GM23338 (cell line): ENCODE data around the gene XRCC6.

Experiments used
- CREB1 ChIP-seq: fragments of 250-450 bp; sonication (Bioruptor Pico); IDR thresholded peaks from 2 replicates; pipeline ENCODE4 v1.5.0; 2020; ENCODE audit warnings: low read depth, mild to moderate bottlenecking, moderate library complexity
- EZH2 ChIP-seq: fragments of 200-600 bp; sonication (generic); IDR thresholded peaks from one replicate; pipeline ENCODE4 v1.8.0; 2017; ENCODE audit warnings: antibody characterized with exemption, mild to moderate bottlenecking, low read depth; ENCODE audit not compliant: unreplicated experiment
- EZH2phosphoT487 ChIP-seq: fragments of 200-600 bp; sonication (generic); IDR thresholded peaks from one replicate; pipeline ENCODE4 v1.8.1; 2018; ENCODE audit warnings: antibody characterized with exemption; ENCODE audit not compliant: unreplicated experiment
- JUNB ChIP-seq: IDR thresholded peaks from one replicate; pipeline ENCODE4 v1.6.1; 2016; ENCODE audit warnings: antibody characterized with exemption; ENCODE audit not compliant: unreplicated experiment
- NANOG ChIP-seq: IDR thresholded peaks from 2 replicates; pipeline ENCODE4 v1.6.1; 2016; ENCODE audit warnings: antibody characterized with exemption, borderline replicate concordance
- POLR2AphosphoS5 ChIP-seq: IDR thresholded peaks from 2 replicates; pipeline ENCODE4 v1.6.1; 2016; ENCODE audit warnings: antibody characterized with exemption, low read depth
- STAT1 ChIP-seq: IDR thresholded peaks from one replicate; pipeline ENCODE4 v1.6.1; 2016; ENCODE audit warnings: antibody characterized with exemption; ENCODE audit not compliant: unreplicated experiment
- ZNF114 ChIP-seq: fragments of 250-450 bp; sonication (Bioruptor Pico); IDR thresholded peaks from 2 replicates; pipeline ENCODE4 v1.5.0; 2020; ENCODE audit warnings: mild to moderate bottlenecking, moderate library complexity
- ZNF331 ChIP-seq: fragments of 250-450 bp; sonication (Bioruptor Pico); IDR thresholded peaks from 2 replicates; pipeline ENCODE4 v1.5.0; 2020; ENCODE audit warnings: low read depth, mild to moderate bottlenecking, moderate library complexity
- TF ChIP-seq, protein P1 (sequence below): IDR thresholded peaks from one replicate; pipeline ENCODE4 v1.6.1; 2018; ENCODE audit warnings: antibody characterized with exemption; ENCODE audit not compliant: unreplicated experiment
- TF ChIP-seq, protein P2 (sequence below), 2 experiments: fragments of 200-600 bp in 1 of 2; sonication (generic) in 1 of 2; conservative IDR thresholded peaks; 2 replicates each; pipeline versions ENCODE4 v1.5.1 to v1.6.1; 2016 to 2017; ENCODE audit warnings: antibody characterized with exemption in 2 of 2, low read depth in 2 of 2, mild to moderate bottlenecking in 2 of 2, moderate library complexity in 1 of 2
- TF ChIP-seq, protein P3 (sequence below): IDR thresholded peaks from 2 replicates; pipeline ENCODE4 v1.6.1; 2016; ENCODE audit warnings: antibody characterized with exemption
- TF ChIP-seq, protein P4 (sequence below): fragments of 250-450 bp; sonication (Bioruptor Pico); IDR thresholded peaks from 2 replicates; pipeline ENCODE4 v1.5.0; 2020; ENCODE audit warnings: mild to moderate bottlenecking, moderate library complexity

GRCh38 chr22:41684194-41684593, 63.1 kb downstream of the XRCC6 start:
- no peak for TF ChIP-seq POLR2AphosphoS5
- TF ChIP-seq, protein P1, sequence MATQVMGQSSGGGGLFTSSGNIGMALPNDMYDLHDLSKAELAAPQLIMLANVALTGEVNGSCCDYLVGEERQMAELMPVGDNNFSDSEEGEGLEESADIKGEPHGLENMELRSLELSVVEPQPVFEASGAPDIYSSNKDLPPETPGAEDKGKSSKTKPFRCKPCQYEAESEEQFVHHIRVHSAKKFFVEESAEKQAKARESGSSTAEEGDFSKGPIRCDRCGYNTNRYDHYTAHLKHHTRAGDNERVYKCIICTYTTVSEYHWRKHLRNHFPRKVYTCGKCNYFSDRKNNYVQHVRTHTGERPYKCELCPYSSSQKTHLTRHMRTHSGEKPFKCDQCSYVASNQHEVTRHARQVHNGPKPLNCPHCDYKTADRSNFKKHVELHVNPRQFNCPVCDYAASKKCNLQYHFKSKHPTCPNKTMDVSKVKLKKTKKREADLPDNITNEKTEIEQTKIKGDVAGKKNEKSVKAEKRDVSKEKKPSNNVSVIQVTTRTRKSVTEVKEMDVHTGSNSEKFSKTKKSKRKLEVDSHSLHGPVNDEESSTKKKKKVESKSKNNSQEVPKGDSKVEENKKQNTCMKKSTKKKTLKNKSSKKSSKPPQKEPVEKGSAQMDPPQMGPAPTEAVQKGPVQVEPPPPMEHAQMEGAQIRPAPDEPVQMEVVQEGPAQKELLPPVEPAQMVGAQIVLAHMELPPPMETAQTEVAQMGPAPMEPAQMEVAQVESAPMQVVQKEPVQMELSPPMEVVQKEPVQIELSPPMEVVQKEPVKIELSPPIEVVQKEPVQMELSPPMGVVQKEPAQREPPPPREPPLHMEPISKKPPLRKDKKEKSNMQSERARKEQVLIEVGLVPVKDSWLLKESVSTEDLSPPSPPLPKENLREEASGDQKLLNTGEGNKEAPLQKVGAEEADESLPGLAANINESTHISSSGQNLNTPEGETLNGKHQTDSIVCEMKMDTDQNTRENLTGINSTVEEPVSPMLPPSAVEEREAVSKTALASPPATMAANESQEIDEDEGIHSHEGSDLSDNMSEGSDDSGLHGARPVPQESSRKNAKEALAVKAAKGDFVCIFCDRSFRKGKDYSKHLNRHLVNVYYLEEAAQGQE: no peak
- no peak for TF ChIP-seq JUNB
- TF ChIP-seq NANOG: no peak
- TF ChIP-seq, protein P2, sequence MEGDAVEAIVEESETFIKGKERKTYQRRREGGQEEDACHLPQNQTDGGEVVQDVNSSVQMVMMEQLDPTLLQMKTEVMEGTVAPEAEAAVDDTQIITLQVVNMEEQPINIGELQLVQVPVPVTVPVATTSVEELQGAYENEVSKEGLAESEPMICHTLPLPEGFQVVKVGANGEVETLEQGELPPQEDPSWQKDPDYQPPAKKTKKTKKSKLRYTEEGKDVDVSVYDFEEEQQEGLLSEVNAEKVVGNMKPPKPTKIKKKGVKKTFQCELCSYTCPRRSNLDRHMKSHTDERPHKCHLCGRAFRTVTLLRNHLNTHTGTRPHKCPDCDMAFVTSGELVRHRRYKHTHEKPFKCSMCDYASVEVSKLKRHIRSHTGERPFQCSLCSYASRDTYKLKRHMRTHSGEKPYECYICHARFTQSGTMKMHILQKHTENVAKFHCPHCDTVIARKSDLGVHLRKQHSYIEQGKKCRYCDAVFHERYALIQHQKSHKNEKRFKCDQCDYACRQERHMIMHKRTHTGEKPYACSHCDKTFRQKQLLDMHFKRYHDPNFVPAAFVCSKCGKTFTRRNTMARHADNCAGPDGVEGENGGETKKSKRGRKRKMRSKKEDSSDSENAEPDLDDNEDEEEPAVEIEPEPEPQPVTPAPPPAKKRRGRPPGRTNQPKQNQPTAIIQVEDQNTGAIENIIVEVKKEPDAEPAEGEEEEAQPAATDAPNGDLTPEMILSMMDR (conservative IDR thresholded peaks at IDR 0.05; ENCODE audit: low read depth in 2 of 2): no peak
- TF ChIP-seq EZH2: no peak
- TF ChIP-seq, protein P3, sequence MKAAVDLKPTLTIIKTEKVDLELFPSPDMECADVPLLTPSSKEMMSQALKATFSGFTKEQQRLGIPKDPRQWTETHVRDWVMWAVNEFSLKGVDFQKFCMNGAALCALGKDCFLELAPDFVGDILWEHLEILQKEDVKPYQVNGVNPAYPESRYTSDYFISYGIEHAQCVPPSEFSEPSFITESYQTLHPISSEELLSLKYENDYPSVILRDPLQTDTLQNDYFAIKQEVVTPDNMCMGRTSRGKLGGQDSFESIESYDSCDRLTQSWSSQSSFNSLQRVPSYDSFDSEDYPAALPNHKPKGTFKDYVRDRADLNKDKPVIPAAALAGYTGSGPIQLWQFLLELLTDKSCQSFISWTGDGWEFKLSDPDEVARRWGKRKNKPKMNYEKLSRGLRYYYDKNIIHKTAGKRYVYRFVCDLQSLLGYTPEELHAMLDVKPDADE: no peak
- TF ChIP-seq STAT1: no peak
- no peak for TF ChIP-seq EZH2phosphoT487
- no peak for TF ChIP-seq CREB1 (CRISPR knock-in tag)
- no peak for TF ChIP-seq ZNF114 (CRISPR knock-in tag)
- no peak for TF ChIP-seq ZNF331 (CRISPR knock-in tag)
- TF ChIP-seq, protein P4, sequence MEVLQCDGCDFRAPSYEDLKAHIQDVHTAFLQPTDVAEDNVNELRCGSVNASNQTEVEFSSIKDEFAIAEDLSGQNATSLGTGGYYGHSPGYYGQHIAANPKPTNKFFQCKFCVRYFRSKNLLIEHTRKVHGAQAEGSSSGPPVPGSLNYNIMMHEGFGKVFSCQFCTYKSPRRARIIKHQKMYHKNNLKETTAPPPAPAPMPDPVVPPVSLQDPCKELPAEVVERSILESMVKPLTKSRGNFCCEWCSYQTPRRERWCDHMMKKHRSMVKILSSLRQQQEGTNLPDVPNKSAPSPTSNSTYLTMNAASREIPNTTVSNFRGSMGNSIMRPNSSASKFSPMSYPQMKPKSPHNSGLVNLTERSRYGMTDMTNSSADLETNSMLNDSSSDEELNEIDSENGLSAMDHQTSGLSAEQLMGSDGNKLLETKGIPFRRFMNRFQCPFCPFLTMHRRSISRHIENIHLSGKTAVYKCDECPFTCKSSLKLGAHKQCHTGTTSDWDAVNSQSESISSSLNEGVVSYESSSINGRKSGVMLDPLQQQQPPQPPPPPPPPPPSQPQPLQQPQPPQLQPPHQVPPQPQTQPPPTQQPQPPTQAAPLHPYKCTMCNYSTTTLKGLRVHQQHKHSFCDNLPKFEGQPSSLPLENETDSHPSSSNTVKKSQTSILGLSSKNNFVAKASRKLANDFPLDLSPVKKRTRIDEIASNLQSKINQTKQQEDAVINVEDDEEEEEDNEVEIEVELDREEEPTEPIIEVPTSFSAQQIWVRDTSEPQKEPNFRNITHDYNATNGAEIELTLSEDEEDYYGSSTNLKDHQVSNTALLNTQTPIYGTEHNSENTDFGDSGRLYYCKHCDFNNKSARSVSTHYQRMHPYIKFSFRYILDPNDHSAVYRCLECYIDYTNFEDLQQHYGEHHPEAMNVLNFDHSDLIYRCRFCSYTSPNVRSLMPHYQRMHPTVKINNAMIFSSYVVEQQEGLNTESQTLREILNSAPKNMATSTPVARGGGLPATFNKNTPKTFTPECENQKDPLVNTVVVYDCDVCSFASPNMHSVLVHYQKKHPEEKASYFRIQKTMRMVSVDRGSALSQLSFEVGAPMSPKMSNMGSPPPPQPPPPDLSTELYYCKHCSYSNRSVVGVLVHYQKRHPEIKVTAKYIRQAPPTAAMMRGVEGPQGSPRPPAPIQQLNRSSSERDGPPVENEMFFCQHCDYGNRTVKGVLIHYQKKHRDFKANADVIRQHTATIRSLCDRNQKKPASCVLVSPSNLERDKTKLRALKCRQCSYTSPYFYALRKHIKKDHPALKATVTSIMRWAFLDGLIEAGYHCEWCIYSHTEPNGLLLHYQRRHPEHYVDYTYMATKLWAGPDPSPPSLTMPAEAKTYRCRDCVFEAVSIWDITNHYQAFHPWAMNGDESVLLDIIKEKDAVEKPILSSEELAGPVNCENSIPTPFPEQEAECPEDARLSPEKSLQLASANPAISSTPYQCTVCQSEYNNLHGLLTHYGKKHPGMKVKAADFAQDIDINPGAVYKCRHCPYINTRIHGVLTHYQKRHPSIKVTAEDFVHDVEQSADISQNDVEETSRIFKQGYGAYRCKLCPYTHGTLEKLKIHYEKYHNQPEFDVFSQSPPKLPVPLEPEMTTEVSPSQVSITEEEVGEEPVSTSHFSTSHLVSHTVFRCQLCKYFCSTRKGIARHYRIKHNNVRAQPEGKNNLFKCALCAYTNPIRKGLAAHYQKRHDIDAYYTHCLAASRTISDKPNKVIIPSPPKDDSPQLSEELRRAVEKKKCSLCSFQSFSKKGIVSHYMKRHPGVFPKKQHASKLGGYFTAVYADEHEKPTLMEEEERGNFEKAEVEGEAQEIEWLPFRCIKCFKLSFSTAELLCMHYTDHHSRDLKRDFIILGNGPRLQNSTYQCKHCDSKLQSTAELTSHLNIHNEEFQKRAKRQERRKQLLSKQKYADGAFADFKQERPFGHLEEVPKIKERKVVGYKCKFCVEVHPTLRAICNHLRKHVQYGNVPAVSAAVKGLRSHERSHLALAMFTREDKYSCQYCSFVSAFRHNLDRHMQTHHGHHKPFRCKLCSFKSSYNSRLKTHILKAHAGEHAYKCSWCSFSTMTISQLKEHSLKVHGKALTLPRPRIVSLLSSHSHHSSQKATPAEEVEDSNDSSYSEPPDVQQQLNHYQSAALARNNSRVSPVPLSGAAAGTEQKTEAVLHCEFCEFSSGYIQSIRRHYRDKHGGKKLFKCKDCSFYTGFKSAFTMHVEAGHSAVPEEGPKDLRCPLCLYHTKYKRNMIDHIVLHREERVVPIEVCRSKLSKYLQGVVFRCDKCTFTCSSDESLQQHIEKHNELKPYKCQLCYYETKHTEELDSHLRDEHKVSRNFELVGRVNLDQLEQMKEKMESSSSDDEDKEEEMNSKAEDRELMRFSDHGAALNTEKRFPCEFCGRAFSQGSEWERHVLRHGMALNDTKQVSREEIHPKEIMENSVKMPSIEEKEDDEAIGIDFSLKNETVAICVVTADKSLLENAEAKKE: no peak
